Measurements from ENCODE around the gene SEMA4F. TPM values are rescaled to one million over a fixed set of nuclear protein-coding genes. Genes with fewer than 3 reads are reported as not detected.

The SEMA4F gene
- total RNA-seq, 1 donor from 2014 or later, result 4.4 TPM

DNA sequence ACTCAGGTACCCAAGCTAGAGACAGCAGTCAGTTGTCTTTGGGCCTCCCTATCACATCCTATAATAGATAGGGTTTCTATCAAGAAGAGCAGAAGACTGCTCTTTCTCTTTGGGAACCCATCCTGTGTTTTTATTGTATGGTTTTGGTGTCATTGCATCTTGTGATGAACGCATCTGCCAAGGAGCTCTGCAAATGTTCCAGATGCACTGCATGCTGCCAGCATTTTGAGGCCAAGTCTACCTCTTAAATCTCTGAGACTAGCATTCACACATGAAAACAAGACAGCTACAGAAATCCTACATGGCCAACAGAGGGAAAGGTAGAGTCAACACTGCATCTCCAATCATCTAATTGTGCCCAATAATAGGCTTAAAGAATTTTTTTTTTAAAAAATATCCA is 14.0 kb downstream of the SEMA4F start:
- DNase-seq (ENCODE audit: low read depth), result no peak

- DNase-seq (ENCODE audit: low read depth), result no peak
Measured at GRCh38 chr2:74670263-74670662, 16.2 kb downstream of the SEMA4F start.

GRCh38 chr2:74671479-74671878 is 17.4 kb downstream of the SEMA4F start:
- no peak for DNase-seq (ENCODE audit: low read depth)

DNA sequence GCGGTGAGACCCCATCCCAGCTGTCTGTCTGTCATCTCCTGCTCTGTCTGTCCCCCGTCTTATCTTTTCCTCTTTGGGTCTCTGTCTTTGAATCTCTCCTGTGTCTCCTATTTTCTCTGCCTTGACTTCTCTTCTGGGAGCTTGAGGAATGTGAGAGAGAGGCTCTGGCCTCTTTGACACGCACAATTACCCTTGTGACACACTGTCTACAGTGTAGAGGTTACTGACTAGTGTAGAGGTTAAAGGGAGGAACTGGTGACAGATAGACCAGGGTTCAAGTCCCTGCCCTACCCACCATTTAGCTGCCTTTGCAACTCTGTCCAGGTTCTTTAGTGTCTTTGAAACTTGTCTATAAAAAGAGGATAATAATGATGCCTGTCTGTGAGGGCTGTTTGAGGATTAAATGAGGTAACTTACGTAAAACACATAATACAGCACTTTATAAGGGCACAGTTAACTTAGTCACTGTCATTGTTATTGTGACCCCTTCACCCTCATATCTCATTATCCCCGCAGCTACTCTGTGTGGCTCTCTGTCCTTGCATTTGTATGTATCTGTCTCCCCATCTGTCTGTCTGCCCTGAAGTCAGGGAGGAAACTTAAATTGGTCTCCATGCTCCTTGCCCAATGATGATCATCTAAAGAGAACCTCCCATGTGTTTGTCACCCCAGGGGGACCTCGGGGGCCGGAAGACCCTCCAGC is 19.9 kb downstream of the SEMA4F start:
- DNase-seq (ENCODE audit: low read depth), result no peak

DNA sequence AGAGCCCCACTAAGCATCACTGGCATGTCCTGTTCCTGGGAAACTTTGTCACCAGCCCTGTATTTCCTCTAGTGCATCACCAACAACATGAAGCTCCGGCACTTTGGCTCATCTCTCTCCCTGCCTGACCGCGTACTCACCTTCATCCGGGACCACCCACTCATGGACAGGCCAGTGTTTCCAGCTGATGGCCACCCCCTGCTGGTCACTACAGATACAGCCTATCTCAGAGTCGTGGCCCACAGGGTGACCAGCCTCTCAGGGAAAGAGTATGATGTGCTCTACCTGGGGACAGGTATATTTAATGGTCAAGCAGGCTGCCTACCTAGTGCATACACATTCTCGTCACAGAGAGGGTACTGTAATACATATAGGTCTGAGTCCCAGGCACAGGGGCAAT is 21.0 kb downstream of the SEMA4F start:
- no peak for DNase-seq (ENCODE audit: low read depth)

DNA sequence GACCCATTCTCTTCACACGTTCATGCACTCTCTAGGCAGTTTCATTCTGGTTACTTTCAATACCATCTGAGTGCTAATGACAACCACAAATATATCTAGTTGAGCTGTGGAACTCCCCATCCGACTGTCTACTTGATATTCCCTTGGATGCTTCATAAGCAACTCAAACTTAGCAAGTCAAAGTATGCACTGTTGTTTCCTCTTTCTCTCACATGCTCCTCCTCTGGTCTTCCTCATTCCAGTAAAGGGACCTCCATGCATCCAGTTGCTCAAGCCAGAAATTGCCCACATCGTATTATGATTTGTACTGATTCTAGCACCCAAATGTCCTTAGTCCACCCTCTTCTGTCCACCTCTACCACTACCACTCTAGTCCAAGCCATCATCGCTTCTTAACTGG is 22.3 kb downstream of the SEMA4F start:
- no peak for DNase-seq (ENCODE audit: low read depth)

DNA sequence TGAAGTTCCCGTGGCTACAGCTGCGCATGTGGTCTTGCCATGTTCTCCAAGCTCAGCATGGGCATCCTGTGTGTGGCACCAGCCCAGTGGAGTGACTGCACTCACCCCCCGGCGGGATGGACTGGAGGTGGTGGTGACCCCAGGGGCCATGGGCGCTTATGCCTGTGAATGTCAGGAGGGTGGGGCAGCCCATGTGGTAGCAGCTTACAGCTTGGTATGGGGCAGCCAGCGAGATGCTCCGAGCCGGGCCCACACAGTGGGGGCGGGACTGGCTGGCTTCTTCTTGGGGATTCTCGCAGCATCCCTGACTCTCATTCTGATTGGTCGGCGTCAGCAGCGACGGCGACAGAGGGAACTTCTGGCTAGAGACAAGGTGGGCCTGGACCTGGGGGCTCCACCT is 25.6 kb downstream of the SEMA4F start:
- no peak for DNase-seq (ENCODE audit: low read depth)

- DNase-seq (ENCODE audit: low read depth), result no peak
Measured at GRCh38 chr2:74682501-74682900, 28.5 kb downstream of the SEMA4F start.

DNA sequence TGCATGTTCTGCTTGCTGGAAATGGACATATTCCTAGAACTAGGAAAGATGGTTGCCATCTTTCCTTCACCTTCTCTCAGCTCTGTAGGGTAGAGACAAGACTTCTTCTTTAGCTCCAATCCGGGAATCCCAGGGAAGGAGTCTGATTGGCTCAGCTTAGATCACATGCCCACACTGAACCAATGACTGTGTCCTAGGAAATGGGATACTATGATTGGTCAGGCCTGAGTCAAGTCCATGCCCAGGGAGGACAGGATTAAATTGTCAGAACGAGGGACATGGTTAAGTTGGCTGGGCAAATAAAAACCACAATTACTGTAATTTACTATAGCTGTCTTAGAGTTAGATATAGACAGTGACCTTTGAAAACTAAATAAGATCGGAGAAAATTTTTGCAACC is 31.4 kb downstream of the SEMA4F start:
- no peak for DNase-seq (ENCODE audit: low read depth)

DNA sequence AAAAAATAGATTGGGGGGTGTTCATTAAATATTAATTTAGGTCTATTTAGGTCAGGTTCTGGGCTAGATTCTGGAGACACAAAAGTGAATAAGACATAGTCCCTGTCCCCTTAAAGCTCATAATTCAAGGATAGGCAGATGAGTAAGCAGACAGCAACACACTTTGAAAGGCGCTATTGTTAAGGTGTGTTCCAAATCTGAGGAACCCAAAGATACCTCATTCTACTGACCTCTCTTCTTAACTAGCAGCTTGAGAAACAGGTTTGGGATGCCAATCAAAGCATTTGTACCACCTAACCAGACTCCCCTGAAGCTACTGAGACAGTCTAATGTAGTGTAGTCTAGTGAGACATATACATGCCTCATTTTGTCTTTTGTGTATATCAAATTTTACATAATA is 34.8 kb downstream of the SEMA4F start:
- no peak for DNase-seq (ENCODE audit: low read depth)

GRCh38 chr2:74689671-74690070 is 35.6 kb downstream of the SEMA4F start:
- no peak for DNase-seq (ENCODE audit: low read depth)

DNA sequence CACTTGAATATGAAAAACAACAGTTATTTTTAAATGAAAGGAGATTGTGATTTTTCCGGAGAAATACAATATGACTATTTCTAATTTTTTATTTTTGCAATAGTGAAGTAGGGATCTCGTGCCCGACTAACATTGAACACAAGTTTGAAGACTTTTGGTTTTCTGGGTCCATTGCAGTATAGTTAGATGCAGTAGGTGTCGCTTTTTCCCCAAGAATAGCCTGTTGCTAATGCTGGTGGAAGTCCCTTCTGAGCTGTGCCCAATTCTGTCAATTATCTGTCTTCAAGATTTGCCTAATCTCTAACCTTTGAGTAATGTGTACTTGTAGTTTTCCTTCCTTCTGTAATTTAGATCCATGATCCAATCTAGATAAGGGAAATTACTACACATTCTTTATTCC is 36.5 kb downstream of the SEMA4F start:
- peak; percentile 73 for DNase-seq (ENCODE audit: low read depth)

DNA sequence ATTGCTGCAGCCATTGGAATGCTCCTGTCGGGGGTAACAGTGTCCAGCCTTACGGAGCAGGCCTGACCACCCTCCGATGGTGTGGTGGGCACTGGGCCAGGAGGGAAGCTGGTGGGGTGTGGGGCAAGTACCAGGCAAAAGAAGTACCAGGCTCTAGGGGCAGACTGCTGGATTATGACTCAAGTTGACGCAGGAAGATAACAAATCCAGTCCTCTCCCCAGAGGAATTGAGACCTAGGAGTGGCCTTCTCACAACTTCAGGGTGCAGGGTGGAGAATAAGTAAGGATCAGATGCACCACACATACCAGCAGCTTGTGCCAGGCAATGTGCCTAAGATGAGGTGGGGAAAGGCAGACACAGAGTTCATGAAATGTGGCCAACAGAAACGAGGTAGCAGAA is 37.9 kb downstream of the SEMA4F start:
- no peak for DNase-seq (ENCODE audit: low read depth)

DNA sequence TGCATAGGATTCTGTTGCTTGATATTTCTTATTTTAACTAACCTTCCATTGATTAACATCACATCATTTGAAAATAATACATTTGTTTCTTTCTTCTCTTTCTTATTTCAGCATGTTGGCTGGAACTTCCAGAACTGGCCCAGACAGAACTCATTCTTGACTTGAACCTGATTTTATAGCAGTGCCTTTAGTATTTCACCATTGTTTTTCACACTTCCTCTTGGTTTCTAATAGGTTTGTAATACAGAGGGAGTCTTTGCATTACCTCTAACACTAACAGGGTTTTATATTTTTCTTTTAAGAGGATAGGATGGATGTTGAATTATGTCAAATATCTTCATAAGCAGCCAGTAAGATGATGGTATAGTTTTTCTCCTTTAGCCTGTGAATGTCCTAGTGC is 39.2 kb downstream of the SEMA4F start:
- DNase-seq (ENCODE audit: low read depth), result no peak

DNA sequence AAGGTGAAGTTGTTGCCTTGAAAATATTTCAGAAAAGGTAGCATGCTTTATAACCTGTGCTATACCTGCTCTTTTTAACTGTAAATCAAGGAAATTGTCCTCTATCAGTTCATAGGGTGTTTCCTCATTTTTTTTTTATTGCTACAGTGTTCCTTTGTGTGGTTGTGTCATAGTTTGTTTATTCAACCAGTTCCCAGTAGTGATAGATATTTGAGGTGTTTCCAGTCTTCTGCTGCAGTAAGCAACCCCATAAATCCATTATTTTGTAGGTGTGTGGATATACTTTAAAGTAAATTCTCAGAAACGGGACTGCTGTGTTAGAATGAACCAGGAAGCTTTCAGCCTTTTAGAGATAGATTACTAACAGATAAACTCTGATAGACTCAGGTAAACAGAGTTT is 39.6 kb downstream of the SEMA4F start:
- no peak for DNase-seq (ENCODE audit: low read depth)

DNA sequence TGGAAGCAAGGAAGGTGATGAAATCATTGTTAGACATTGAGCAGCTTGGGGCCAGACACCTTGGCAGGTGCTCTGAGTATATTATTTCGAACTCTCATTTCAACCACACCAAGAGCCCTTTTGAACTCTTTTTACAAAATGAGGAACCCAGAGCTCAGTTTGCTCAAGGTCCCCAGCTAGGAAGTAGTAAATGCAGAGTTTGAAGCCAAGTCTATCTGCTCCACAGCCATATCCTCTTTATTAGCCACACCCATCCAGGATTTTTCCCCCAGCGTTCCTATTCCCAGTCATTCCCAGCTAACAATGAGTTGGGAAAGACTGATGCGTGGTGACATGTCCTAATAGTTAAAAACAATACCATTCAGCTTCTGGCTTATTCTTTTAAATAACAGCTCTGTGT is 40.2 kb downstream of the SEMA4F start:
- DNase-seq (ENCODE audit: low read depth), result no peak

GRCh38 chr2:74695663-74696062 is 41.6 kb downstream of the SEMA4F start:
- no peak for DNase-seq (ENCODE audit: low read depth)

DNA sequence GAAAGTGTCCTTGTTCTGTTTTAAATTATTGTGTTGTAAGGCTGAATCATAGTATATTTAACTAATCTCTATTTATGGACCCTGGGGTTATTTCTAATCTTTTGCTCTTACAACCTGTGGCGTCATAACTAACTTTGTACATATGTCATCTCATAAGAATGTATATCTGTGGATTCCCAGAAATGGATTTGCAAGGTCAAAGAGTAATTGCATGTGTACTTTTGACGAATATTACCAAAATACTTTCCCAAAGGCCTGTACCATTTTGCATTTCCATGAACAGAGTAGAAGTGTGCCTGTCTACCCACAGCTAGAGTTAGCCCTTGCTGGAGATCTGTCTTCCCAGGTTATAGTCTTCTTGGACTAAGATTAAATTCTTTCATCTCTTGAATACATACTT is 42.8 kb downstream of the SEMA4F start:
- DNase-seq (ENCODE audit: low read depth), result no peak

DNA sequence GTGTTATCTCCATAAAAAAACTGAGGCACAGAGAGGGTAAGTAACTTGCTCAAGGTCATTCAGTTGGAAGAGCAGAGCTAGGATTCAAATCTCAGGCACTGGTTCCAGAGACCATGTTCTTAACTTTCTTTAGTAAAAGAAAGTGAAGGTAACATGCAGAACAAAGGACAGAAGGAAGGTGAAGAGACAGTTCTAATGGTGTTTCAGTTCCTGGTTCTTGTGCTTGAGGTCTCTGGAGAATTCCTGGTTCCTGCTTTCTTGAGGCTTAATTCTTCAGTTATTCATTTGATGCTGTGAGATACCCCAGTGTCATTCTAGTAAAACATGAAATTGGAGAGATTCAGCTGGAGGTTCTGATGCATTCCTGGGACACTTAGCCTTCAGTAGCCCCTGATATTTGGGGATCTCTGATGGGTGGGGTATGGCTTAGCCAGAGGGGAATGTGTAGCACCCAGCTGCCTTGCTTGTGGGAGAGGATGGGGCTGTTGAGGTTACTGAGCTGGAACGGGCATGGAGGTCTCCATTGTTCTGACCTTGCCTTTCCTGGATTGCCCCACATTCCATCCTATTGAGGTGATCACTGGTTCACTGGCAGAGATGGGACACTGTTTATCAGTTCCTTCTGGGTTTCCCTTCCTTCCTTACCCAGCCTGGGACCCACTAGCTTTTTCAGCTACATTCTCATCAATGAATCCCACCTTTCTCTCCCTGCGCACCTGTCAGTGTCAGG is 46.8 kb downstream of the SEMA4F start:
- DNase-seq (ENCODE audit: low read depth), result no peak

DNA sequence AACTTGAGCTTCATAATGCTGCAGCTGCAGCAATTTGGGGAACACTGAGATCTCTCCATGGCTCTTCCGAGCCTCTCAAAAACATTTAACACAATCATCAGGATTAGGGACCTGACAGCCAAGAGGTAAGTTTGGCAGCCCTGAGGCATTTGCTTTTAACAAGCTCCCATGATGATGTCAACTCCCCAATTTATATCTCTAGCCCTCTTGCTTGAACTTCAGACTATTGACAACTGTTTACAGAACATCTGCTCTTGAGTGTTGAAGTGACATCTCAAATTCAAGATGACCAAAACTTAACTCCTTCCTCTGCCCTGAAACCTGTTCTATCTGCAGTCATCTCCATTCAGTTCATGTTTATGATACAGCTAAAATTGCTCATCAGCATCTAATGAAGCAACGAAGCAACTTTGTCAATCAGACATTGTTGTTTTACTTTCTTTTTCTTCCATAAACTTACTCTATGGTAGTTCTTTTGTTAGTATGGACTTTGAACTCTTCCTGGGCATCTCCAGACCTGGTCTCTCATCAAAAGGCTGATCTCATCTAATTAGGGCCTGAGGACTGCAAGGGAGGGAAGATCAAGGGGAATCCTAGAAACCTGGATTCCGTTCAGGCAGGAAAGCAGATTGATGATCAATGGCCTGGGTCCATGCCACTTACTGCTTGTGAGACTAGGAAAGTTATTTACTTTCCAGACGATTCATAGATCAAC is 48.1 kb downstream of the SEMA4F start:
- peak; percentile 33 for DNase-seq (ENCODE audit: low read depth)

DNA sequence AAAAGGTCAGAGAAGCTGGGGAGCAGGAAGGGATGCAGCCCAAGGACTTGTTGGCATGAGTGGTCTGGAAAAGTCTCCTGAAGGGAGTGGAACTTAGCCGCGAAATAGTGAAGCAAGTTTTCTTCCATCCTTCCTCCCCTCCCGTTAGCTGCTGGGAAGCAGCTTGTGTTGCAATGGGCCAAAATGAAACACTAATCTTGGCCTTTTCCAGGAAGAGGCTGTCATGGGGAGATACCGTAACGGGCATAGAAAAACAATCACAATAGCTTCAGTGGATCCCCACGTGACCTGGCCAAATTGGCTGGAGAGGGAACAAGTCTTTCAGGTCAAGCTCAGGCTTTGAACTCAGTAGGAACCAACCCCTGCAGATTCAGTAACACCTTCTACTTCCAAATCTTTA is 49.3 kb downstream of the SEMA4F start:
- no peak for DNase-seq (ENCODE audit: low read depth)

DNA sequence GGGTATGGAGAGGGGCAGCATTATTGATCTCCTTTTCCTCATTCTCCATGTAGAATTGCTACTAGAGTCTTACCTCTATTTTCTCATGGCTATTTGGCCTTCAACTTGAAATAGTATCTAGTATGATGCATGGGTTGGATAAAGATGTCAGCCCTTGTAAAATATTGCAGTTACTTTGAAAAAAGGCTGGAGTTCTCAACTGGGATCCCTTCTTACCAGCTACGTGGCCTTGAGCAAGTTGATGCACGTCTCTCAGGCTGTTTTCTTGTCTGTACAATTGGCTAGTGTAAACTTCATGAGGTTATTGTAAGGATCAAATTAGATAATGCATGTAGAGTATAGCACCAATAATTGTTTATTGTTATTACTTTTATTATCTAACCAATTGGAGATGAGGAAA is 50.2 kb downstream of the SEMA4F start:
- no peak for DNase-seq (ENCODE audit: low read depth)

GRCh38 chr2:74706741-74707140 is 52.7 kb downstream of the SEMA4F start:
- DNase-seq (ENCODE audit: low read depth), result no peak
